Measurements from ENCODE around the gene TMEM184A.

TMEM184A gene

GRCh38 chr7:1567049-1567771 is 11.2 kb upstream of the TMEM184A start:
- no peak for DNase-seq (ENCODE audit: low spot score)

- no peak for DNase-seq (ENCODE audit: low spot score)
Measured at GRCh38 chr7:1566687-1567048, 10.7 kb upstream of the TMEM184A start.

GRCh38 chr7:1564603-1565022 is 8.6 kb upstream of the TMEM184A start:
- no peak for DNase-seq (ENCODE audit: low spot score)

DNA sequence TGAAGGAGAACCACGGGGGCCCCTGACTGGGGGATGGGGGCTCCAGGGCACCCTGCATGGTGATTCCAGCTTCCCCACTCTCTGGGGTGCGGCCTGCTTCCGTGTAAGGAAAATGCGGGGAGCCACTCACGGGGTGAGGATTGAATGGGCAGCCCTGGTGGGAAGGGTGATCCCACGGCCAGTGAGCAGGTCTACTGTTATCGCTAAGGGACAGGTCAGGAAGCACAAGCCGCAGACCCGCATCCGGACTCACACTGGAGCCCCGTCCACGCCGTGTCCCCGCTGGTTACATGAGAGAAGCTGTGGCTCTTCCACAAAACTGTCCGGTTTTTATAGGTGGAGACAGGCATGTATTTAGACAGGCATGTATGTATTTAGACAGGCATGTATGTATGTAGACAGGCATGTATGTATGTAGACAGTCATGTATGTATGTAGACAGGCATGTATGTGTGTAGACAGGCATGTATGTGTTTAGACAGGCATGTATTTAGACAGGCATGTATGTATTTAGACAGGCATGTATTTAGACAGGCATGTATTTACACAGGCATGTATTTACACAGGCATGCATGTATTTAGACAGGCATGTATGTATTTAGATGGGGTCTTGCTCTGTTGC is 8.1 kb upstream of the TMEM184A start:
- DNase-seq (ENCODE audit: low spot score), result no peak

- DNase-seq (ENCODE audit: low spot score), result no peak
Measured at GRCh38 chr7:1562597-1563051, 6.6 kb upstream of the TMEM184A start.

DNA sequence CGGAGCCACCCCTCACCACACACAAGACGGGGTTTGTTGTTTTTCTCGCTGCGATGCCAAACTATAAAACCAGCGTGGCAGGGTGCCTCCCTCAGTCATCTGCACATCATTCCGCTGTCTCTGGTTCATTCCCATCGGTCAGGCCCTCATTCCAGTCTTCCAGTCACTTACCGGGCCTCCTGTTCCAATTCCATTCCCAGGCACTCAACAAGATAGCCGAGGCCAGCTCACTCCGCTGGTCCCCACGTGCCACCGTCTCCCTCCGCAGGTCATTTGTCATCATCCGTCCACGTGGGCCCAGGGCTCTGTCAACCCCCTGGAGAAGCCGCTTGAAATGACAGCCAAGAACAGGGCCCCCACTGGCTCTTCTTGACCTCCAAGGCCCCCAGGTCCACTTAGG is 6.1 kb upstream of the TMEM184A start:
- DNase-seq (ENCODE audit: low spot score), result no peak

- no peak for DNase-seq (ENCODE audit: low spot score)
Measured at GRCh38 chr7:1561036-1561940, 5.3 kb upstream of the TMEM184A start.

- no peak for DNase-seq (ENCODE audit: low spot score)
Measured at GRCh38 chr7:1560620-1561031, 4.6 kb upstream of the TMEM184A start.

DNA sequence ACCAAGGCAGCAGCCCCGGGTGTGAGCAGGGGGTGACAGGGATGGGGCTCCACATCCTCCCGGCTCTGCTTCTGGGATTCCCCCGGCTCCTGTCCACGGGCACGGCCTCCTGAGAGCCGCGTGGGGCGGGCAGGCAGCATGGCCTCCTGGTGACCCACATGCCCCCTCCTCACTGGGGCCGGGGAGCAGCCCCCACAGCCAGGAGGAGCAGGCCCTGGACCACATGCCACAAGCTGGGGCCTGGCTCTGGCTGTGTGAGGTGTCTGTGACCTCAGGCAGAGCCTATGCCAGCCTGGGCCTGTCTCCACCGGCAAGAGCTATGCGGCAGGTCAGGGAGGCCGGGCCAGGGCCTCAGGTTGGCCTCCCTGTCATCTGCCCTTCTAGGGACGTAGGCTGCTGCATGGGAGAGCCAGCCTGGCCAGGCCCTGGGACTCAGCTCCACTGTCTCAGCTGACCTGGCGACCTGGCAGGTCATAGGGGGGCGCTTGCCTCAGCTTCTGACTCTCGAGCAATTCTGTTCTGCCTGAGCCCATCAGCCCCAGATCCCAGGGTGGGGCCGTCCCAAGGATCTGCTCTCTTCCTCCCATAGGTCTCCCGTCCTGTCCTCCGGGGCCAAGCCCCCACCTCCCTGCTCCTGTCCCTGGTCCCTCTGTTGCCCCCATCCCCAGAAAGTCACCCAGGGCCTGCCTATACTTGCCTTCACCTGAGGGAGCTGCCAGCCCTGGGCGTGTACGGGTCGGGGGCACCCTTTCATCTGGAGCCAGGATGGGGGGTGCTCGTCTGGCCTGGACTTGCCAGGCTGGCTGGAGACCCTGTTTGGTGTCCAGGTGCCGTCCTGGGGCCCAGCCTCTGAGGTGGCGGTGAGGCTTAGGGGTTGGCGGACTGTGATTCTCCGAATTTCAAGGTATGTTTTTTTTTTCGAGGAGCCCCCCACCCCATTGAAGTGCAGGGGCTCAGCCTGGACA is 3.9 kb upstream of the TMEM184A start:
- DNase-seq (ENCODE audit: low spot score), result no peak

DNA sequence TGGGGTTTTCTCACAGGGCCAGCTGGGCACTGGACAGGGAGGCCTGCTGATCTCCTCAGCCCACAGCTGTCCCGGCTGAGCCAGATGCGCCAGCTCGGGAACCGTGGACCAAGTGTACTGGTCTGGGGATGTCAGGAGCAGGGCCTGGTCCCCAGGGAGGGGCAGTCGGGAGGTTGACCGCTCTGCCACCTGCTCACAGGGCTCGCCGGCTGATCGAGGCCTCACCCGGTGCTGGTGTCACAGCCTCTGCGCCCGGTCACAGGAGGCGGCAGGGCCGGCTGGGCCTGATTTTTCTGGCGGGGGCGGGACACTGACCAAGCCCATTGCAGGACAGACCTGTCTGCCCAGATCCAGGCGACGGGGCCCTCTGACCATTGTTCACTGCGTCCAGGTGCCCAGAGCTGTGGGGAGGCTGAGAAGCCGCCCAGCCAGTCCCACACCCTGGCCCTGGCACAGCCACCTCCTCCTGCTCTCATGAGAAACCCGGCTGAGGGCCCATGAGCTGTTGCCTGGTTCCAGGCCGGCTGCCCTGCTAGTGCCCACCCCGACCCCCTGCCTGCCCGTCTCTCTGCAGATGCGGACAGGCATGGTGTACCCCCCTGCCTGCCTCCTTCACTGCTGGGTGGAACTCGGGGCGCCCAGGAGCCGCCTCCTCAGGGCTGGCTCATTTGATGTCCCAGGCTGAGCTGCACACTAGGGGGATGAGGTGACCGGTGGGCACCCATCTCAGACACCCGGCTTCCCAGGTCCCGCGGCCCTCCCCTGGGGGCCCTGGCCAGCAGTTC is 3.0 kb upstream of the TMEM184A start:
- no peak for DNase-seq (ENCODE audit: low spot score)

- DNase-seq (ENCODE audit: low spot score), result peak; percentile 81
Measured at GRCh38 chr7:1558181-1558811, 2.3 kb upstream of the TMEM184A start.

DNA sequence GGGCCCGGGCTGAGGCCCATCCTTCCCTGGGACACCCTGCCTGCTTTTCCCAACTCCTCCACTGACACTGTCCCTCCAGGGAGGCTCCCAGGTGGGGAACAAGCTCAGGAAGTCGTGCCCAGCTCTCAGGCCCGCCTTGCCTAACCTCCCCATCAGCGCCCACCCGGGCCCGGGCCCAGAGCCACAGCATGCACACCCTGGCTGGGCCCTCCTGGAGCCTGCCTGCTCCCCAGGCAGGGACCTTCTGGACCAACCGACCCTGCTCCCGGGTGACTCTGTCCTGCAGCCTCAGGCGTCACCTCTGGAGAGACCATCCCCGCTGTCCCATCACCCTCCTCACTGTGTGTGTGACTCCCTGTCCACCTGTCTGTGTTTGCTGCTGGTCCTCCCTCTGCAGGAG is 1.8 kb upstream of the TMEM184A start:
- no peak for DNase-seq (ENCODE audit: low spot score)

- peak; percentile 17 for DNase-seq (ENCODE audit: low spot score)
Measured at GRCh38 chr7:1557006-1557405, 1.0 kb upstream of the TMEM184A start.

- DNase-seq (ENCODE audit: low spot score), result peak; percentile 99
Measured at GRCh38 chr7:1555046-1555812, 776 bp downstream of the TMEM184A start.

DNA sequence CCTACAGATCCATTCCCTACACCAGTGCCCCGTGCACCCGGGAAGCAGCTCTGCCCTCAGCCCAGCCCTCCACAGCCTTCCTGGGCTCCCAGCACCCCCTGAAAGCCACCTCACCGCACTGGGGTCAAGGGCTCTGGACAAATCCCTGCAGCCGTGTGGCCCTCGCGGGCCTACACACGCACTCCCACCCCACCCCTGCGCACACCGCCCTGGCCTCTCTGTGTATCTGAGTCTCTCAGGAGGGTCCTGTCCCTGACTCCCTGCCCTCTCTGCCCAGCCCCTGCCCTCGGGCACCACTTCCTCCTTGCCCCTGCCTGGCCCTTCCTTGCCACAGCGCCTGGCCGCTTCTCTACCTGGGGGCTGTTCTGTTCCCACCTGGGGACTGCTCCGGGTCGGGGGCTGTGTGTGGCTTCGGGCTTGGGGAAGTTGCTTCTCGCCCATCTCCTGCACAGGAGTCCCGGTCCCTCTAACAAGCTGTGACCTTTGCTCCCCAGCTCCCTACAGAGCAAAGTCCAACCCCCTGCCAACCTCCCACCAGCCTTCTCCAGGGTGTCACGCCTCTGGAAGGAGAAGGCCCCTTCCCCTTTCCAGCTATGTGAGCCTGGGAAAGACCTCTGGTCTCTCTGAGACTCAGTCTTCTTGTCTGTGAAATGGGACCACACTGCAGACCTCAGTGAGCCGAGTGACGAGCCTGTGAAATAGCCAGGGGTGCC is 1.5 kb downstream of the TMEM184A start:
- peak; percentile 66 for DNase-seq (ENCODE audit: low spot score)

- no peak for DNase-seq (ENCODE audit: low spot score)
Measured at GRCh38 chr7:1553512-1554210, 2.3 kb downstream of the TMEM184A start.

DNA sequence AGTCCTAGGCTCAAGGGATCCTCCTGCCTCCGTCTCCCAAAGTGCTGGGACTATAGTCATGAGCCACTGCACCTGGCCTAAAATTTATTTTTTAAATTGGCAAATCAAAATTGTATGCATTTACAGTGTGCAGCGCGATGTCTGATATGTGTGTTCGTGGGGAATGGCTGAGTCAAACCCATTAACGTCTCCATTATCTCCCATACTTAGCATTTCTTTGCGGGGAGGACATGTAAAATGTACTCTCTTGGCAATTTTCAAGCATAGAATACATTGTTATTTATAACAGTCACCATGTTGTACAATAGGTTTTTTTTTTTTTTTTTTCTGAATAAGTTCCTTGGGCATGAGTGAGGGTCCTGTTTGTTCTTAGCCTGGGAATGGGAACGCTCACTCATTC is 3.8 kb downstream of the TMEM184A start:
- DNase-seq (ENCODE audit: low spot score), result no peak

GRCh38 chr7:1550846-1551155 is 5.2 kb downstream of the TMEM184A start:
- no peak for DNase-seq (ENCODE audit: low spot score)
